Keratinocyte (primary cell): ENCODE measurements around the gene TRAF2. TPM values are rescaled to one million over a fixed set of nuclear protein-coding genes. Genes with fewer than 3 reads are reported as not detected.

Experiments used
- DNase-seq: peaks from one replicate; pipeline ENCODE4 v3.0.0-alpha.2; 2011; ENCODE audit warnings: low read depth, missing footprints, low spot score
- FAIRE-seq: peaks from 2 replicates; lab custom pipeline; 2011; peaks lifted over from hg19 to GRCh38; lab: Jason Lieb, UNC
- H2AFZ ChIP-seq: 2 replicates; pipeline ENCODE4 v1.6.0; 2012; ENCODE audit warnings: low read length, control low read depth, inconsistent platforms; ENCODE audit not compliant: control insufficient read depth
- H3K27ac ChIP-seq: 2 replicates; pipeline ENCODE4 v1.5.1; 2011; ENCODE audit warnings: low read length; ENCODE audit not compliant: control insufficient read depth, insufficient read depth
- H3K27me3 ChIP-seq: 3 replicates; pipeline ENCODE4 v1.6.0; 2011; ENCODE audit warnings: low read length; ENCODE audit not compliant: control insufficient read depth, insufficient read depth; ENCODE audit errors: extremely low read depth
- H3K36me3 ChIP-seq, 2 experiments: 2 replicates in 1 of 2; 3 replicates in 1 of 2; pipeline ENCODE4 v1.5.1; 2011; ENCODE audit warnings: low read length in 2 of 2, mild to moderate bottlenecking in 1 of 2; ENCODE audit not compliant: control insufficient read depth in 2 of 2, insufficient read depth in 2 of 2; ENCODE audit errors: extremely low read depth in 1 of 2
- H3K4me1 ChIP-seq: 3 replicates; pipeline ENCODE4 v1.5.1; 2011; ENCODE audit warnings: low read length; ENCODE audit not compliant: control insufficient read depth, insufficient read depth; ENCODE audit errors: extremely low read depth
- H3K4me2 ChIP-seq: 3 replicates; pipeline ENCODE4 v1.6.0; 2011; ENCODE audit warnings: low read depth, low read length; ENCODE audit not compliant: control insufficient read depth, insufficient read depth; ENCODE audit errors: extremely low read depth
- H3K4me3 ChIP-seq, 3 experiments: fragments of 200-600 bp in 1 of 3; sonication (generic) in 1 of 3; 2 replicates in 2 of 3; 3 replicates in 1 of 3; pipeline ENCODE4 v1.5.1; 2011 to 2016; ENCODE audit warnings: low read length in 3 of 3, mild to moderate bottlenecking in 3 of 3, control low read depth in 2 of 3, inconsistent platforms in 1 of 3, low read depth in 1 of 3, mixed read lengths in 1 of 3, mixed run types in 1 of 3, moderate library complexity in 1 of 3; ENCODE audit not compliant: control insufficient read depth in 2 of 3, insufficient read depth in 2 of 3; ENCODE audit errors: extremely low read depth in 1 of 3
- H3K79me2 ChIP-seq: 2 replicates; pipeline ENCODE4 v1.6.0; 2012; ENCODE audit warnings: low read length; ENCODE audit not compliant: control insufficient read depth, insufficient read depth
- H3K9ac ChIP-seq: 3 replicates; pipeline ENCODE4 v1.6.0; 2011; ENCODE audit warnings: low read length; ENCODE audit not compliant: control insufficient read depth, insufficient read depth; ENCODE audit errors: extremely low read depth
- H3K9me1 ChIP-seq: 3 replicates; pipeline ENCODE4 v1.6.0; 2011; ENCODE audit warnings: low read length; ENCODE audit not compliant: control insufficient read depth, insufficient read depth; ENCODE audit errors: extremely low read depth
- H3K9me3 ChIP-seq: 2 replicates; pipeline ENCODE4 v1.5.1; 2012; ENCODE audit warnings: low read depth, low read length; ENCODE audit not compliant: control insufficient read depth
- H4K20me1 ChIP-seq: 3 replicates; pipeline ENCODE4 v1.6.0; 2011; ENCODE audit warnings: low read length; ENCODE audit not compliant: control insufficient read depth, insufficient read depth; ENCODE audit errors: extremely low read depth
- EZH2 ChIP-seq: IDR thresholded peaks from one replicate; pipeline ENCODE4 v1.6.1; 2012; ENCODE audit warnings: inconsistent platforms, mild to moderate bottlenecking, low read length, moderate library complexity
- dilution Hi-C: fragments of 300-500 bp; cut with MboI; formaldehyde crosslinking; loops from one replicate; pipeline ENCODE4 v1.7.0; 2020; ENCODE audit warnings: low sequenced_read_pairs; ENCODE audit not compliant: extremely low pct_ligation_motif_present
- polyA plus RNA-seq, 5 experiments: library from polyadenylated mRNA; depleted of rRNA in 3 of 5; stranded (reverse) in 3 of 5; stranded (forward) in 1 of 5; unstranded in 1 of 5; fragments of >200 nt; gene quantifications; 1 replicate in 1 of 5; 2 replicates in 3 of 5; 3 replicates in 1 of 5; pipeline versions ENCODE4 v1.2.1 to v1.2.3, GENCODE V29; 2011 to 2012; ENCODE audit warnings: missing spikeins in 2 of 5, low read depth in 1 of 5, low replicate concordance in 1 of 5
- TF ChIP-seq, protein P1 (sequence below), 3 experiments: IDR thresholded peaks in 1 of 3; conservative IDR thresholded peaks in 1 of 3; optimal IDR thresholded peaks in 1 of 3; 2 replicates in 2 of 3; 3 replicates in 1 of 3; pipeline versions ENCODE3 to v1.5.1; 2011; ENCODE audit warnings: low read length in 3 of 3, mild to moderate bottlenecking in 3 of 3, moderate library complexity in 2 of 3, control low read depth in 1 of 3, inconsistent platforms in 1 of 3; ENCODE audit not compliant: insufficient read depth in 2 of 3; ENCODE audit errors: extremely low read depth in 1 of 3

Gene TRAF2
- polyA plus RNA-seq, 1 donor (not counting 4 experiments of a cell fraction or from before 2014, with no cell fraction given), result 9.9 TPM

DNA sequence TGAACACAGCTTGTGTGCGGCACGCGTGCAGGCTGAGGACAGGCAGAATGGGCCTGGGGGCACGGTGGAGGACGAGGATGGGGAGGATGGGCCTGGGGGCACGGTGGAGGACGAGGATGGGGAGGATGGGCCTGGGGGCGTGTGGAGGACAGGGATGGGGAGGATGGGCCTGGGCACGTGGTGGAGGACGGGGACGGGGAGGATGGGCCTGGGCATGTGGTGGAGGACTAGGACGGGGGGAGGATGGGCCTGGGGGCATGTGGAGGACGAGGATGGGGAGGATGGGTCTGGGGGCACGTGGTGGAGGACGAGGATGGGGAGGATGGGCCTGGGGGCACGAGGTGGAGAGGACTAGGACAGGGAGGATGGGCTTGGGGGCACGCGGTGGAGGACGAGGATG is 36.2 kb downstream of the TRAF2 start:
- TF ChIP-seq EZH2, result no peak
- TF ChIP-seq, protein P1, sequence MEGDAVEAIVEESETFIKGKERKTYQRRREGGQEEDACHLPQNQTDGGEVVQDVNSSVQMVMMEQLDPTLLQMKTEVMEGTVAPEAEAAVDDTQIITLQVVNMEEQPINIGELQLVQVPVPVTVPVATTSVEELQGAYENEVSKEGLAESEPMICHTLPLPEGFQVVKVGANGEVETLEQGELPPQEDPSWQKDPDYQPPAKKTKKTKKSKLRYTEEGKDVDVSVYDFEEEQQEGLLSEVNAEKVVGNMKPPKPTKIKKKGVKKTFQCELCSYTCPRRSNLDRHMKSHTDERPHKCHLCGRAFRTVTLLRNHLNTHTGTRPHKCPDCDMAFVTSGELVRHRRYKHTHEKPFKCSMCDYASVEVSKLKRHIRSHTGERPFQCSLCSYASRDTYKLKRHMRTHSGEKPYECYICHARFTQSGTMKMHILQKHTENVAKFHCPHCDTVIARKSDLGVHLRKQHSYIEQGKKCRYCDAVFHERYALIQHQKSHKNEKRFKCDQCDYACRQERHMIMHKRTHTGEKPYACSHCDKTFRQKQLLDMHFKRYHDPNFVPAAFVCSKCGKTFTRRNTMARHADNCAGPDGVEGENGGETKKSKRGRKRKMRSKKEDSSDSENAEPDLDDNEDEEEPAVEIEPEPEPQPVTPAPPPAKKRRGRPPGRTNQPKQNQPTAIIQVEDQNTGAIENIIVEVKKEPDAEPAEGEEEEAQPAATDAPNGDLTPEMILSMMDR (optimal IDR thresholded peaks at IDR 0.05 in 1 of 3, IDR thresholded peaks at IDR 0.05 in 1 of 3, conservative IDR thresholded peaks at IDR 0.05 in 1 of 3; ENCODE audit: extremely low read depth in 1 of 3, insufficient read depth in 2 of 3, low read length in 3 of 3), result no peak
- dilution Hi-C loops, result no loop called here
- Histone ChIP-seq H3K27me3 (no peaks in the 10 kb centered on the region), H4K20me1 (no peaks in the 10 kb centered on the region), H3K4me2 (no peak overlapping the region), H3K9me1 (no peaks in the 10 kb centered on the region), H3K27ac (no peak overlapping the region), H2AFZ (no peak overlapping the region), H3K9ac (no peak overlapping the region), H3K36me3 (peaks cover 27 to 46% of the 10 kb centered on the region in 2 experiments), H3K4me3 (no peak overlapping the region), H3K79me2 (no peaks in the 10 kb centered on the region), H3K9me3 (no peaks in the 10 kb centered on the region), H3K4me1 (no peaks in the 10 kb centered on the region)
- FAIRE-seq (no peak), DNase-seq (no peak)

DNA sequence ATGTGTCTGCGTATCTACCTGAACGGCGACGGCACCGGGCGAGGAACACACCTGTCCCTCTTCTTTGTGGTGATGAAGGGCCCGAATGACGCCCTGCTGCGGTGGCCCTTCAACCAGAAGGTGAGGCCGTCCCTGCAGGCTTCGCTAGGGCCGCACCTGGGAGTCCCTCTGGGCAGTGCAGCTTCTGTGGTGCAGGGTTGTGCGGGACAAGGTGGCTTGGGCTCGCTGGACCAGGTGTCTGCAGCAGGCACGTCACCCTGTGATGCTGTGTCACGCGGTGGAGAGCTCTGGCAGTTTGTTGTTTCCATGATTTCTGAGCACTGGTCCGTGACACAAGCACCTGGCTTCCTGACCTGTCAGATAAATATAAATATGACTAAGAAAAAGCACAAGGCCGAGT is 37.6 kb downstream of the TRAF2 start:
- Histone ChIP-seq H3K4me1 (no peaks in the 10 kb centered on the region), H4K20me1 (no peaks in the 10 kb centered on the region), H3K36me3 (peaks cover 30 to 46% of the 10 kb centered on the region in 2 experiments), H3K9me1 (no peaks in the 10 kb centered on the region), H3K9me3 (no peaks in the 10 kb centered on the region), H3K27ac (no peak overlapping the region), H3K9ac (no peak overlapping the region), H2AFZ (no peak overlapping the region), H3K4me3 (no peak overlapping the region), H3K27me3 (no peaks in the 10 kb centered on the region), H3K79me2 (no peaks in the 10 kb centered on the region), H3K4me2 (no peak overlapping the region)
- dilution Hi-C loops, result no loop called here
- no peak for DNase-seq
- TF ChIP-seq EZH2, result no peak
- TF ChIP-seq, protein P1 (optimal IDR thresholded peaks at IDR 0.05 in 1 of 3, IDR thresholded peaks at IDR 0.05 in 1 of 3, conservative IDR thresholded peaks at IDR 0.05 in 1 of 3; ENCODE audit: extremely low read depth in 1 of 3, insufficient read depth in 2 of 3, low read length in 3 of 3), result no peak
- FAIRE-seq, result no peak
